Measurements from ENCODE around the gene MGAT5. TPM values are rescaled to one million over a fixed set of nuclear protein-coding genes. Genes with fewer than 3 reads are reported as not detected.

The MGAT5 gene
- total RNA-seq, 4 donors from 2014 or later: 32.4 to 65.9 (median 46.6) TPM

DNA sequence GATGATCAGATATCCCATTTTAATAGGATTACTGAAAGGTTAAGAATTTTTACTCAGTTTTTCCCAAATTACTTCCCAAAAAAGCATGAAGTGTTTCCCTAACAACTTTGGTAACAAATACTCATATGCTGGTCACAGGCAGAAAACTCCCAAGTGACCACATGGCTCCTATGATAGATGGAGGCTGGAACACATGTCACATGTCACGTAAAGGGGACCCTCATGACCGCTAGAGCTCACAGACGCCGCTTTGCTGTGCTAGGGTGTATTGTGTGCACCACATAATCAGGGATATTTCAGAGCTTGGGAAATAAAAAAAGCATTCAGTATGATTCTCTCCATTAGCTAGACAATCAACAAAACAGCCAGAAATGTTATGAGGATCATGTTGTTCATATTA, 236.7 kb downstream of the MGAT5 start:
- Histone ChIP-seq H3K27me3 (peaks cover 7% of the 10 kb centered on the region), H3K36me3 (no peaks in the 10 kb centered on the region), H3K4me1 (no peaks in the 10 kb centered on the region), H3K4me3 (no peak overlapping the region), H3K27ac (no peak overlapping the region), H3K9me3 (no peaks in the 10 kb centered on the region)
- TF ChIP-seq, protein P1, sequence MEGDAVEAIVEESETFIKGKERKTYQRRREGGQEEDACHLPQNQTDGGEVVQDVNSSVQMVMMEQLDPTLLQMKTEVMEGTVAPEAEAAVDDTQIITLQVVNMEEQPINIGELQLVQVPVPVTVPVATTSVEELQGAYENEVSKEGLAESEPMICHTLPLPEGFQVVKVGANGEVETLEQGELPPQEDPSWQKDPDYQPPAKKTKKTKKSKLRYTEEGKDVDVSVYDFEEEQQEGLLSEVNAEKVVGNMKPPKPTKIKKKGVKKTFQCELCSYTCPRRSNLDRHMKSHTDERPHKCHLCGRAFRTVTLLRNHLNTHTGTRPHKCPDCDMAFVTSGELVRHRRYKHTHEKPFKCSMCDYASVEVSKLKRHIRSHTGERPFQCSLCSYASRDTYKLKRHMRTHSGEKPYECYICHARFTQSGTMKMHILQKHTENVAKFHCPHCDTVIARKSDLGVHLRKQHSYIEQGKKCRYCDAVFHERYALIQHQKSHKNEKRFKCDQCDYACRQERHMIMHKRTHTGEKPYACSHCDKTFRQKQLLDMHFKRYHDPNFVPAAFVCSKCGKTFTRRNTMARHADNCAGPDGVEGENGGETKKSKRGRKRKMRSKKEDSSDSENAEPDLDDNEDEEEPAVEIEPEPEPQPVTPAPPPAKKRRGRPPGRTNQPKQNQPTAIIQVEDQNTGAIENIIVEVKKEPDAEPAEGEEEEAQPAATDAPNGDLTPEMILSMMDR (IDR thresholded peaks at IDR 0.05): no peak
- TF ChIP-seq POLR2A (IDR thresholded peaks at IDR 0.05) (no peak), POLR2AphosphoS5 (IDR thresholded peaks at IDR 0.05) (no peak), EP300 (IDR thresholded peaks at IDR 0.05) (no peak)
- 67 to 83% methylated on average over 3 to 4 of the region's 4 CpGs for WGBS, 2 donors (ENCODE audit: low coverage in 1 of 2)
- no peak for ATAC-seq

DNA sequence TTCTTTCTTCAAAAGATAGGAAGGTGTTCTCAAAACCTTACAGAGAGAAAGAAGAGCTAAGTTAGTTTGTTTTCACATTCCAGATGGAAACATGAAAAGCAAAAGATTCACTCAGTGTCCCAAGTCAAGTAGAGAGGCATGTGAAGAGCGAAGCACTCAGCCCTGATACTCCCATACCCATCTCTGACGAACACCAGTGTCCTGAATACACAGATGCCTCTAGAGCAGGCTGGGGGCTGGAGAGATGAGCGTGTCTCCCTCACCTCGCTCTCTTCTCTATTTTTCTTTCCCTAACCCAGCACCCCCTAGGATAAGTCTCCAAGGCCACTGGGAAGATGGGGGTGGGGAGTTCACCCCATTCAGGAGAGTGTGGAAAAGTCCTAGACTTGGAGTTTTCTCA, 237.2 kb downstream of the MGAT5 start:
- Histone ChIP-seq H3K4me3 (no peak overlapping the region), H3K9me3 (no peaks in the 10 kb centered on the region), H3K36me3 (no peaks in the 10 kb centered on the region), H3K4me1 (no peaks in the 10 kb centered on the region), H3K27ac (no peak overlapping the region), H3K27me3 (peaks cover 7% of the 10 kb centered on the region)
- TF ChIP-seq EP300 (IDR thresholded peaks at IDR 0.05) (no peak), POLR2A (IDR thresholded peaks at IDR 0.05) (no peak), POLR2AphosphoS5 (IDR thresholded peaks at IDR 0.05) (no peak)
- TF ChIP-seq, protein P1 (IDR thresholded peaks at IDR 0.05): no peak
- no peak for ATAC-seq
- WGBS, 2 donors (ENCODE audit: low coverage in 1 of 2): 68 to 78% methylated on average over 3 to 4 of the region's 4 CpGs

DNA sequence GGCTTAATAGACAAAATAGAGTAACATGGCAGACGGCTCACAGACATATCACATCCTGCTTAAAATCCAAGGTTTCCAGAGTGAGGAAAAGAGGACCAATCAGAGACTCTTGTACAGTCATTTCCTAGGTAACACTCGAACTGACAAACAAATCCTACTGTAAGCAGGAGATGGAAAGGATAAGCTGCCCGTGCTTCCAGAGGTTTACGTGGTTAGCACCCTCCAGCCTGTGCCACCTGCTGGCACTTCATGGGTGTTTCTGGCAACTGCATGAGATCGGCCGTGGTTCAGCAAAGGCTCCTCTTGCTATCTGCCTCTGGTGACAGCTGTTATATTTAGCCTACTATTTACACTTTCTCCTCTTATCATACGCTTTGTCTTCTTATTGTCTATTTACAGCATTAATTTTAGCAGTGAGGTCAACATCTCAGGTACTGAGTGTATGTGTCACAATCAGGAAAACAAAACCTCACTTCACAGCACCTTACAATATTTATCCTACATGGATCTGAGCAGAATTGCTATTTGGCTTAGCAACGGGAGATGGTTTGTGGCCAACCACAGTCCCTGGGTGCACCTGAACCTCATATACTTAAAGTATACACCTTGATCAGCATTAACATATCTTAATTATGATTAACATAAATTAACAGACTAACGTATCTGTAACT, 238.0 kb downstream of the MGAT5 start:
- H3K4me1 ChIP-seq: no peaks in the 10 kb centered on the region
- WGBS, 2 donors (ENCODE audit: low coverage in 1 of 2): 35 to 38% methylated on average over 9 of the region's 9 CpGs
- TF ChIP-seq EP300 (IDR thresholded peaks at IDR 0.05) (no peak), POLR2A (IDR thresholded peaks at IDR 0.05) (no peak), POLR2AphosphoS5 (IDR thresholded peaks at IDR 0.05) (no peak)
- TF ChIP-seq, protein P1 (IDR thresholded peaks at IDR 0.05): no peak

DNA sequence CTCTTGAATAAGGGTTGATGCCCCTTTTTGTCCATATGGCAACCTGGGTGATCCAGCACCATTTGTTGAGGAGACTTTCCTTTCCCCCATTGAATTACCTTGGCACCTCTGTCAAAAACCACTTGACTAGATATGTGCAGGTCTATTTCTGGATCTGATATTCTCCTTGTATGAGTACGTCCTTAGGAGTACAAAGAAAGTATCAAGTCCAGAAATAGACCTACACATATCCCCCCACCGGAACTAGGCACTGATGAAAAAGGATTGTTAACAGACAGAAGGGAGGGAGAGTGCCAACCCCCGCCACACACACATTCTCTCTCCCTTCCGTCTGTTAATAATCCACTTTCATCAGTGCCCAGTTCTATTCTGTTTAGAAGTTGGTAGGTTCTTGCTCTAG, 239.9 kb downstream of the MGAT5 start:
- Histone ChIP-seq H3K27me3 (peaks cover 7% of the 10 kb centered on the region), H3K9me3 (no peaks in the 10 kb centered on the region), H3K27ac (no peak overlapping the region), H3K4me1 (no peaks in the 10 kb centered on the region), H3K36me3 (no peaks in the 10 kb centered on the region), H3K4me3 (no peak overlapping the region)
- ATAC-seq: no peak
- 75 to 95% methylated on average over 3 to 4 of the region's 4 CpGs for WGBS, 2 donors (ENCODE audit: low coverage in 1 of 2)
- no peak for TF ChIP-seq EP300 (IDR thresholded peaks at IDR 0.05)
- TF ChIP-seq, protein P1 (IDR thresholded peaks at IDR 0.05): no peak
- no peak for TF ChIP-seq POLR2A (IDR thresholded peaks at IDR 0.05)
- TF ChIP-seq POLR2AphosphoS5 (IDR thresholded peaks at IDR 0.05): no peak

More for the DNA sequence above, 238.0 kb downstream of the MGAT5 start:
- Histone ChIP-seq H3K36me3 (no peaks in the 10 kb centered on the region), H3K27me3 (peaks cover 7% of the 10 kb centered on the region), H3K9me3 (no peaks in the 10 kb centered on the region), H3K4me3 (no peak overlapping the region), H3K27ac (no peak overlapping the region)
- ATAC-seq: no peak

DNA sequence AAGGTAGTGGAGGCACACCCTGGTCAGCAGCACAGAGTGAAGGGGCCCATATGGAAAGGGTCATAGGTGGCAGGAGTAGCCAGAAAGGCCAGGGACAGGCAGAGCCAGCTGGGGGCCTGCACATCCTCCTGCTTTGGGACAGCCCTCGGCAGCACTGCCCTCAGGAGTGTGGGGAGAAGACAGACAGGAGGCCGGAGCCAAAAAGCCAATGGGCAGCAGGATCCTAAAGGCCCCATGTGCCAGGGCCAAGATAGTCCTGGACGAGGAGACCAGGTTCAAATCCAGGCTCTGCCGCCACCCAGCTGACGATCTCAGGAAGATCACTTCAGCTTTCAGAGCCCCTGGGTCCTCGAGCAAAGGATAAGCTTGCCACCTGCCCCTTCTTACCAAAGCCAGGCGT, 244.8 kb downstream of the MGAT5 start:
- Histone ChIP-seq H3K27ac (no peak overlapping the region), H3K4me1 (no peaks in the 10 kb centered on the region), H3K36me3 (no peaks in the 10 kb centered on the region), H3K27me3 (no peaks in the 10 kb centered on the region), H3K9me3 (no peaks in the 10 kb centered on the region), H3K4me3 (no peak overlapping the region)
- TF ChIP-seq POLR2A (IDR thresholded peaks at IDR 0.05): no peak
- TF ChIP-seq EP300 (IDR thresholded peaks at IDR 0.05): no peak
- no peak for TF ChIP-seq POLR2AphosphoS5 (IDR thresholded peaks at IDR 0.05)
- TF ChIP-seq, protein P1 (IDR thresholded peaks at IDR 0.05): no peak
- ATAC-seq: no peak
- no CpG with 5 or more reads among the region's 7 CpGs for WGBS, 2 donors (ENCODE audit: low coverage in 1 of 2)
